Measurements from ENCODE around the gene SPATA17. TPM values are rescaled to one million over a fixed set of nuclear protein-coding genes. Genes with fewer than 3 reads are reported as not detected.

Gene SPATA17, protein sequence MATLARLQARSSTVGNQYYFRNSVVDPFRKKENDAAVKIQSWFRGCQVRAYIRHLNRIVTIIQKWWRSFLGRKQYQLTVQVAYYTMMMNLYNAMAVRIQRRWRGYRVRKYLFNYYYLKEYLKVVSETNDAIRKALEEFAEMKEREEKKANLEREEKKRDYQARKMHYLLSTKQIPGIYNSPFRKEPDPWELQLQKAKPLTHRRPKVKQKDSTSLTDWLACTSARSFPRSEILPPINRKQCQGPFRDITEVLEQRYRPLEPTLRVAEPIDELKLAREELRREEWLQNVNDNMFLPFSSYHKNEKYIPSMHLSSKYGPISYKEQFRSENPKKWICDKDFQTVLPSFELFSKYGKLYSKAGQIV
- 1.6 and 1.7 TPM in 2 replicates for total RNA-seq (2016; rRNA removed; fragmentation: Illumina TruSeq; extraction: Trizol)
- total RNA-seq (2016; cell fraction: cytosol; rRNA removed; fragmentation: Illumina TruSeq; extraction: Trizol; ENCODE audit: low read depth) = 0.30 and 0.79 TPM in 2 replicates
- total RNA-seq (2016; cell fraction: insoluble cytoplasmic fraction; rRNA removed; fragmentation: Illumina TruSeq; extraction: Trizol) = 1.3 and 1.8 TPM in 2 replicates
- total RNA-seq (2016; cell fraction: membrane; rRNA removed; fragmentation: Illumina TruSeq; extraction: Trizol) = 0.48 and 0.71 TPM in 2 replicates
- total RNA-seq (2016; cell fraction: nucleus; rRNA removed; fragmentation: Illumina TruSeq; extraction: Trizol) = 1.9 and 2.3 TPM in 2 replicates
- polyA plus RNA-seq (2011; rRNA removed) = 0.31 and 0.48 TPM in 2 replicates
- 0.10 TPM in 1 of 2 replicates, not detected in the other for polyA plus RNA-seq (2011; cell fraction: cytosol; rRNA removed)
- 0.21 and 0.31 TPM in 2 replicates for polyA plus RNA-seq (2011; cell fraction: nucleus; rRNA removed)
- 0.47 and 0.97 TPM in 2 replicates for polyA plus RNA-seq (2012)
- polyA plus RNA-seq (2016; cell fraction: cytosol; fragmentation: Illumina TruSeq; extraction: Trizol; ENCODE audit: low read depth) = 0.40 and 0.48 TPM in 2 replicates
- 0.67 and 1.5 TPM in 2 replicates for polyA plus RNA-seq (2016; cell fraction: insoluble cytoplasmic fraction; fragmentation: Illumina TruSeq; extraction: Trizol; ENCODE audit: low read depth)
- polyA plus RNA-seq (2016; cell fraction: membrane; fragmentation: Illumina TruSeq; extraction: Trizol; ENCODE audit: low read depth) = 0.34 and 0.40 TPM in 2 replicates
- 0.80 and 1.1 TPM in 2 replicates for polyA plus RNA-seq (2016; cell fraction: nucleus; fragmentation: Illumina TruSeq; extraction: Trizol; ENCODE audit: insufficient read depth, low read depth)
- 0.47 TPM in 1 of 2 replicates, not detected in the other for polyA minus RNA-seq (2011; rRNA and poly(A)+ RNA removed; ENCODE audit: low replicate concordance)
- polyA minus RNA-seq (2011; cell fraction: cytosol; rRNA and poly(A)+ RNA removed) = not detected in 2 replicates
- polyA minus RNA-seq (2011; cell fraction: nucleus; rRNA and poly(A)+ RNA removed) = 1.4 and 2.4 TPM in 2 replicates
- percentile 29 among the genes with signal in this experiment for Bru-seq, nascent RNA
- BruChase-seq, experiment 1, labeled RNA remaining after a 6-hour chase = percentile 15 among the genes with signal in this experiment
- percentile 27 among the genes with signal in this experiment for BruChase-seq, experiment 2, labeled RNA remaining after a 2-hour chase
- long read RNA-seq, experiment 1 = 0 reads
- long read RNA-seq, experiment 2 = 0 reads

DNA sequence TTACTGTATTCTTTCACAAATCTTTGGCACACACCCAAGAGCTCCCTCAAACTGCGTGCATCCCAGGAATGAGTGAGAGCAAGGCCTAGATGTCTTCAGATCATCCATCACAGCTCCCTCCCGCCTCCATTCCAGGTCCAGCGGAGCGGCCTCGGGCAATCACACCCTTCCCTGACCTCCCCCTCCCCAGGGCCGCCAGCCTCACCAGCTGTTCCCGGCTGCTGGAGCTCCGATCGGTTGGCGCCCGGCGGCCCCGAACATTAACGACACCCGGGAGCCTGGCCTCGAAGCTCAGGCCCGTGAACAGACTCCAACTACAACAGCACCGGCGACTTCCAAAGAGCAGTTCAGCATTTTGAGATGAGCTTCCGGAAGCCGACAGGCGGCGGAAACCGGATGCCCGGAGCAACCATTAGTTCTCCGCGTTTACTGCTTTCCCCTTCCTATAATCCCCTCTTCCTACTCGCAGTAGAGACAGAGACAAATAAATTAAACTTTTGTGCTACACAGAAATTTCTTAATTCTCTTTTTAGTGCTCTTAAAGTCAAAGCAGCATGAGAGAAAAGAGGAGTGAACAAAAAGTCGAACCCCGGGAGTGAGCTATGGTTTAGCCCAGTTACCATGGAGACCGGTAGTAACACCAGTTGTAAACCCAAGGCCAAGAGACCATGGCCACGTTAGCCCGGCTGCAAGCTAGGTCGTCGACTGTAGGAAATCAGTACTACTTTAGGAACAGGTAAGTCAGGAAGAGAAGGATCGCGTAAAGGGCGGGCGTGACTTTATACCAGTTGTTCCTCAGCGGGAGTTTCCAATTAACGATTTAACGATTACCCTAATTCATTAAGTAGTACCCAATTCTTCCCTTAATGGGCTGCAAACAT, at the start of gene SPATA17, which contains the start of gene GPATCH2:
Gene SPATA17 (plus strand): TSS at position 634 of the 881 bp plus-strand sequence. CDS start 35 bp downstream, at position 669.
Gene GPATCH2 (minus strand): TSS at position 380 of the 881 bp plus-strand sequence. CDS start 119 bp downstream, at position 261.
- under 1% methylated on average over 27 of the region's 42 CpGs for WGBS (ENCODE audit: low lambda C conversion rate)
- FAIRE-seq (peak; percentile 90), DNase-seq (ENCODE audit: low spot score) (peak; percentile 86), ATAC-seq (peak; percentile 97)
- no TSS peak for BruUV-seq (replicated peaks)
- Histone ChIP-seq H3K9ac (ENCODE audit: insufficient read depth, low read depth, low read length) (peak within 1 kb of the TSS; percentile 98), H3K4me3 (replicated peaks in 1 of 3; ENCODE audit: insufficient read depth in 1 of 3, low read depth in 2 of 3, low read length in 3 of 3) (peak within 1 kb of the TSS; percentile 84 to 95 (median 88)), H3K36me3 (replicated peaks in 1 of 2; ENCODE audit: control insufficient read depth in 1 of 2, insufficient read depth in 2 of 2, low read length in 2 of 2) (no peaks in the 10 kb centered on the region), H3K27me3 (ENCODE audit: control insufficient read depth in 1 of 2, insufficient read depth in 2 of 2, low read length in 2 of 2) (no peaks in the 10 kb centered on the region), H3K9me3 (ENCODE audit: low read length) (no peaks in the 10 kb centered on the region), H3K4me1 (ENCODE audit: insufficient read depth, low read length) (peaks cover 33% of the 10 kb centered on the region), H3K4me2 (ENCODE audit: low read depth, low read length) (peak within 1 kb of the TSS; percentile 93), H4K20me1 (ENCODE audit: insufficient read depth, low read length) (no peaks in the 10 kb centered on the region), H3K27ac (ENCODE audit: extremely low read length, insufficient read depth, low read length) (peak within 1 kb of the TSS; percentile 97), H3K79me2 (ENCODE audit: insufficient read depth, low read length) (peaks cover 34% of the 10 kb centered on the region), H2AFZ (ENCODE audit: low read length) (peak within 1 kb of the TSS; percentile 99)
- CTCF ChIA-PET (ENCODE audit: low intra/inter-chr PET ratio, low total read pairs) = no interaction called here
- in situ Hi-C loops (cut with HindIII; ENCODE audit: extremely low pct_ligation_motif_present, low pct_unique_long_range_greater_than_20kb) (no loop called here), intact Hi-C loops (cut with micrococcal nuclease; ENCODE audit: unreplicated experiment) (no loop called here)
- POLR2A ChIA-PET = interaction anchor here (0.9 to 1.6 kb wide), 6 partner anchors 9 to 654 kb away, joined by 3 to 13 read pairs (median 4); partner anchors contain the start of gene RRP15
- TF ChIP-seq ZBTB8A (CRISPR knock-in tag; IDR thresholded peaks at IDR 0.05; ENCODE audit: borderline replicate concordance, low read depth) (no peak), GTF2F1 (IDR thresholded peaks at IDR 0.05; ENCODE audit: low read length) (no peak), POLR2G (IDR thresholded peaks at IDR 0.05; ENCODE audit: low read depth, low read length) (peak; percentile 83), HNRNPK (IDR thresholded peaks at IDR 0.05; ENCODE audit: low read depth, low read length, poor library complexity, severe bottlenecking) (no peak)
- TF ChIP-seq, protein P1, sequence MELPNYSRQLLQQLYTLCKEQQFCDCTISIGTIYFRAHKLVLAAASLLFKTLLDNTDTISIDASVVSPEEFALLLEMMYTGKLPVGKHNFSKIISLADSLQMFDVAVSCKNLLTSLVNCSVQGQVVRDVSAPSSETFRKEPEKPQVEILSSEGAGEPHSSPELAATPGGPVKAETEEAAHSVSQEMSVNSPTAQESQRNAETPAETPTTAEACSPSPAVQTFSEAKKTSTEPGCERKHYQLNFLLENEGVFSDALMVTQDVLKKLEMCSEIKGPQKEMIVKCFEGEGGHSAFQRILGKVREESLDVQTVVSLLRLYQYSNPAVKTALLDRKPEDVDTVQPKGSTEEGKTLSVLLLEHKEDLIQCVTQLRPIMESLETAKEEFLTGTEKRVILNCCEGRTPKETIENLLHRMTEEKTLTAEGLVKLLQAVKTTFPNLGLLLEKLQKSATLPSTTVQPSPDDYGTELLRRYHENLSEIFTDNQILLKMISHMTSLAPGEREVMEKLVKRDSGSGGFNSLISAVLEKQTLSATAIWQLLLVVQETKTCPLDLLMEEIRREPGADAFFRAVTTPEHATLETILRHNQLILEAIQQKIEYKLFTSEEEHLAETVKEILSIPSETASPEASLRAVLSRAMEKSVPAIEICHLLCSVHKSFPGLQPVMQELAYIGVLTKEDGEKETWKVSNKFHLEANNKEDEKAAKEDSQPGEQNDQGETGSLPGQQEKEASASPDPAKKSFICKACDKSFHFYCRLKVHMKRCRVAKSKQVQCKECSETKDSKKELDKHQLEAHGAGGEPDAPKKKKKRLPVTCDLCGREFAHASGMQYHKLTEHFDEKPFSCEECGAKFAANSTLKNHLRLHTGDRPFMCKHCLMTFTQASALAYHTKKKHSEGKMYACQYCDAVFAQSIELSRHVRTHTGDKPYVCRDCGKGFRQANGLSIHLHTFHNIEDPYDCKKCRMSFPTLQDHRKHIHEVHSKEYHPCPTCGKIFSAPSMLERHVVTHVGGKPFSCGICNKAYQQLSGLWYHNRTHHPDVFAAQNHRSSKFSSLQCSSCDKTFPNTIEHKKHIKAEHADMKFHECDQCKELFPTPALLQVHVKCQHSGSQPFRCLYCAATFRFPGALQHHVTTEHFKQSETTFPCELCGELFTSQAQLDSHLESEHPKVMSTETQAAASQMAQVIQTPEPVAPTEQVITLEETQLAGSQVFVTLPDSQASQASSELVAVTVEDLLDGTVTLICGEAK (IDR thresholded peaks at IDR 0.05) = peak; percentile 60
- TF ChIP-seq, protein P1 (CRISPR knock-in tag; IDR thresholded peaks at IDR 0.05) = no peak
- TF ChIP-seq, protein P2, sequence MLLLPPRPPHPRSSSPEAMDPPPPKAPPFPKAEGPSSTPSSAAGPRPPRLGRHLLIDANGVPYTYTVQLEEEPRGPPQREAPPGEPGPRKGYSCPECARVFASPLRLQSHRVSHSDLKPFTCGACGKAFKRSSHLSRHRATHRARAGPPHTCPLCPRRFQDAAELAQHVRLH (CRISPR knock-in tag; IDR thresholded peaks at IDR 0.05; ENCODE audit: borderline replicate concordance, low read depth) = peak; percentile 29; the same call in 1 of the 2 replicates

Data from HepG2 (cell line).